Measurements from ENCODE around the gene CCNB3. TPM values are rescaled to one million over a fixed set of nuclear protein-coding genes. Genes with fewer than 3 reads are reported as not detected.

The CCNB3 gene
- total RNA-seq, 1 donor from 2014 or later = 0.33 TPM

- Mint-ChIP-seq H3K27ac (ENCODE audit: unreplicated experiment) (no peak overlapping the region), H3K27me3 (ENCODE audit: unreplicated experiment) (peaks cover 1% of the 10 kb centered on the region), H3K9me3 (ENCODE audit: unreplicated experiment) (no peaks in the 10 kb centered on the region), H3K4me1 (ENCODE audit: unreplicated experiment) (no peaks in the 10 kb centered on the region), H3K36me3 (ENCODE audit: low read depth, unreplicated experiment) (no peaks in the 10 kb centered on the region), H3K4me3 (ENCODE audit: unreplicated experiment) (no peak overlapping the region)
- no peak for DNase-seq (ENCODE audit: low spot score)
- no peak for TF ChIP-seq CTCF (IDR thresholded peaks at IDR 0.05; ENCODE audit: unreplicated experiment)
Measured at GRCh38 chrX:50183891-50184290, 20.7 kb upstream of the CCNB3 start.

DNA sequence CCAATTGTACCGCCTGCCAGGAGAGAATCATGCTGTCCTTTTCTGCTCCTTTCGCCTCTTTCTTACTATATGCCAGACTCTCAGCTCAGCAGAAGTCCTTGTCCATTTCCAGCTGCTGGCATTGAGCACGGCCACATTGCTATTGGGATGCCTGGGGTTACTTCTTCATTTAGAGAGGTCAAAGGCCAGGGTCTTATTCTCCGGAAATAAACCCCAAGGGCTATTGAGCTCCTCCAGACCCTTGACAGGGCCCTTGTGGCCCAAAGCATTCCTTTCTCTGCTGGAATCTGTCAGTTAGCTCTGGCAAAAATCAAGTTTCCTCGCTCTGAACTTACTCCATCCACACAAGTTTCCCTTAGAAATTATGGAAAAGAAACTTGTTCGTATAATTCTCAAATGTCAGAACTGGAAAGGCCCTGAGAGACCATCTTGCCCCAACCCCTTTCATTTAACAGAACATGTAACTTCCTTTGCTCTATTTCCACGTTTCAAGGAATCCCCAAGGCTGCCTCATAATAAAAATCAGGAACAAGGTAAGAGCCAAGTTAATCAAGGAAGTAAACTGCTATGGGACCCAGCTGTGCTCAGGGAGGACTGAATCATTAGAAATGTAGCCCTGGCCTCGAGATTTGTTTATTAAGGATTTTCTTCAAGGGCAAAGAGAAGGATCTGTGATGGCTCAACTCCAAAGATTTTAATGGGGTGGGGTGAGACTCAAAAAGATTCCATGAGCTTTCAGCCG, 15.5 kb upstream of the CCNB3 start:
- Mint-ChIP-seq H3K4me3 (ENCODE audit: unreplicated experiment) (no peak overlapping the region), H3K9me3 (ENCODE audit: unreplicated experiment) (no peaks in the 10 kb centered on the region), H3K27me3 (ENCODE audit: unreplicated experiment) (no peaks in the 10 kb centered on the region), H3K36me3 (ENCODE audit: low read depth, unreplicated experiment) (no peaks in the 10 kb centered on the region), H3K4me1 (ENCODE audit: unreplicated experiment) (no peaks in the 10 kb centered on the region), H3K27ac (ENCODE audit: unreplicated experiment) (no peak overlapping the region)
- DNase-seq (ENCODE audit: low spot score) = no peak
- TF ChIP-seq CTCF (IDR thresholded peaks at IDR 0.05; ENCODE audit: unreplicated experiment) = no peak

DNA sequence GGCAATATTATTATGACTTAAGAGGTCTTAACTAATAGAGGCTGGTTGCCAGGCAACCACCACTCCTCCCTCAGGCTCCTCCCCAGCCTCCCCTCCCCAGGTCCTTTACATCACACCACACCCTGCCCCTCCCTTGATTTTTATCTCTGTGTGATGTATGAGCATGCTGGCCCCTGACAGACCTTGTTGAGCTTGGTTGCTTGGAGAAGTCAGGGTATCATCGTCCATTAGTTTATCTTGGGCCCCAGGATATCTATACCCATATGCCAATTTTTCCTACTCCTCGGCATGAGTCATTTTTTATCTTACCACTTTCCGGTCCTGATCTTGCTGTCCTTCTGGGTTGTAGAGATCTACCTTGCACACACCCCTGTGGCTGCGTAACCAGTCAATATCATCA, 6.2 kb upstream of the CCNB3 start:
- Mint-ChIP-seq H3K36me3 (ENCODE audit: low read depth, unreplicated experiment) (no peaks in the 10 kb centered on the region), H3K4me1 (ENCODE audit: unreplicated experiment) (no peaks in the 10 kb centered on the region), H3K27ac (ENCODE audit: unreplicated experiment) (no peak overlapping the region), H3K27me3 (ENCODE audit: unreplicated experiment) (no peaks in the 10 kb centered on the region), H3K9me3 (ENCODE audit: unreplicated experiment) (no peaks in the 10 kb centered on the region), H3K4me3 (ENCODE audit: unreplicated experiment) (no peak overlapping the region)
- no peak for TF ChIP-seq CTCF (IDR thresholded peaks at IDR 0.05; ENCODE audit: unreplicated experiment)
- DNase-seq (ENCODE audit: low spot score) = no peak

DNA sequence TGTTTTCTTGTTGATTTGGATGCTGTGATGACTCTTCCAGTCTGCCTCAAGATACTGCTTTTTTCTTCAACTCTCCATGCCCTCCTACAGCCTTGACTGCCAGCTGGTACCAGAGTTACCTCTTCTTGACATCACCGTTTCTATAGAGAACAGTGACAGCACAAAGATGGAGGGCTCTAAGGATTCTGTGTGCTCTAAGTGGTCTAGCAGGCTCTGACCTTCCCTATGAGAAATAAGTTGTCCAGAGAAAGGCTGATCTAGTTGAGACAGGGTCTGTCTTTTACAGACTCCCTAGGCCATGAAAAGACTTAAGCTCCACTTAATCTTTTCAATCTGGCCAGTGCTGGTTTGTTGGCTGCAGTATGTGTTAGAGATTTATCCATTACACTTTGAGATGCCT, 3.7 kb upstream of the CCNB3 start, which contains the start of gene AKAP4:
AKAP4 (minus strand) TSS at position 101 of the 400 bp plus-strand sequence. CDS start 118 bp downstream, outside the sequence.
- no peak for TF ChIP-seq CTCF (IDR thresholded peaks at IDR 0.05; ENCODE audit: unreplicated experiment)
- Mint-ChIP-seq H3K27me3 (ENCODE audit: unreplicated experiment) (no peaks in the 10 kb centered on the region), H3K4me3 (ENCODE audit: unreplicated experiment) (no peak within 1 kb of the TSS), H3K9me3 (ENCODE audit: unreplicated experiment) (no peaks in the 10 kb centered on the region), H3K4me1 (ENCODE audit: unreplicated experiment) (no peaks in the 10 kb centered on the region), H3K27ac (ENCODE audit: unreplicated experiment) (no peak within 1 kb of the TSS), H3K36me3 (ENCODE audit: low read depth, unreplicated experiment) (no peaks in the 10 kb centered on the region)
- DNase-seq (ENCODE audit: low spot score) = no peak

DNA sequence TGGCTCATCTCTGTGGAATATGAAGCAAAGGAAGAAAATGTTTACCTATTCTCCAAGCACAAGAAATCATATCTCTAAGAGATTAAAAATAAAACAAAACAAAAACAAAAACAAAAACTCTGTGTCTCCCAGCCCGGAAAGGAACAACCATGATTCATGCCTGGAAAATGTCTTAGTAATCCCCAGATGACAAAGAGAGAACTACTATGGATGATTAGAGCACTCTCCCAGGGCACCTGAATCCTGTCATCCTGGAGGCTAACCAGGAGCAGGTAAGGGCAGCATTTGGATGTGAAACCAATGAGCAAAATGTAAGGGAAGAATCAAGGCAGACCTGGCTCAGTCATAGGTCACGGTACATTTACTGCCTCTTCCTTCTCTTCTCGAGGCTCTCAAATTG, 2.0 kb upstream of the CCNB3 start:
- no peaks in the 10 kb centered on the region for H3K9me3 Mint-ChIP-seq (ENCODE audit: unreplicated experiment)
- no peak for TF ChIP-seq CTCF (IDR thresholded peaks at IDR 0.05; ENCODE audit: unreplicated experiment)
- no peak for DNase-seq (ENCODE audit: low spot score)
- no peaks in the 10 kb centered on the region for H3K4me1 Mint-ChIP-seq (ENCODE audit: unreplicated experiment)
- no peak overlapping the region for H3K4me3 Mint-ChIP-seq (ENCODE audit: unreplicated experiment)
- no peaks in the 10 kb centered on the region for H3K27me3 Mint-ChIP-seq (ENCODE audit: unreplicated experiment)
- no peaks in the 10 kb centered on the region for H3K36me3 Mint-ChIP-seq (ENCODE audit: low read depth, unreplicated experiment)
- H3K27ac Mint-ChIP-seq (ENCODE audit: unreplicated experiment) = no peak overlapping the region

All from endothelial cell (in vitro differentiated cells).